ENCODE measurements around the gene FAM228B.

GRCh38 chr2:24153478-24153877, 30.2 kb downstream of the FAM228B start:
- no peak for TF ChIP-seq CTCF (IDR thresholded peaks at IDR 0.05)
- no peak for TF ChIP-seq EZH2 (IDR thresholded peaks at IDR 0.05; ENCODE audit: borderline replicate concordance, insufficient read depth, low read depth, low read length, poor library complexity, severe bottlenecking)

Measured in B cell (primary cell).